CD4-positive, alpha-beta T cell treated with Interleukin-1 beta for 1 hour (primary cell): ENCODE results near the gene TCIRG1.

ENCODE experiments used
- DNase-seq, 2 donors: peaks; one replicate each; pipeline ENCODE4 v3.0.0-alpha.2; 2020 to 2022

Gene TCIRG1

DNA sequence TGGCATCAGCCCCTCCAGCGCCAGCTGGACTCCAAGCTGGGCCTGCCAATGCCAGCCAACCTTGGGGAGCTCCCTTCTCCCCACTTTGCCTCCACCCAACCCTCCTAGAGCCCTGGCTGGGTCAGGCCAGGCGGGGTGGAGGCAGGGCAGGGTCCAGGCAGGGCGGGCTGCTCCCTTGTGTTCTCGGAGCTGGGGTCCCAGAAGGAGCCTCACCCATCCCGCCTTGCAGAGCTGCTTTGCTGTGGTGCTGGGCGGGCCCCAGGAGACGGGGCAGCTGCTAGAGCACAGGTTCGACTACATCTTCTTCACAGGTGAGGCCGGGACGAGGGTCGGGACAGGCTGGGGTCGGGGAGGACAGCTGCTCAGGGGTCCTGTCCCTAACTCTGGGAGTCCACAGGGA lies 19.3 kb upstream of the TCIRG1 start:
- DNase-seq, result no peak

DNA sequence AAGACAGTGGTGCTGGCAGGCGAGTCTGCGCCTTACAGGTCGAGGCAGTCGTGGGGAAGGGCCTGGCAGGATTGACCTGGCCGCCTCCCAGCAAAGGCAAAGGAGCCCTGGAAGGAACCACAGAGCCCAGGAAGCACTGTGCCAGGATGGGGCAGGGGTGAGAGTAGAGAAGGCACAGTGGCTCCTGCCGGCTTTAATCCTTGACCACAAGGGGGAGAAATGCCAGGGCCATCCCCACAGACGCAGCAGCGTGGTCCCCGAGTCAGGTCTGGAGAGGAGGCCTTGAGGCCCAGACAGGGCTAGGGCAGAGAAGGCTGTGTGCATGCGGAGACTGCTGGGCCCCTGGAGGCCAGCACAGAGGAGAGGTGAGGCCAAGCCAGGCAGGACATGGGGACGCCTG lies 18.2 kb upstream of the TCIRG1 start:
- no peak for DNase-seq

- no peak for DNase-seq
Measured at GRCh38 chr11:68021167-68021787, 17.5 kb upstream of the TCIRG1 start.

GRCh38 chr11:68022531-68022930 lies 16.3 kb upstream of the TCIRG1 start:
- no peak for DNase-seq

GRCh38 chr11:68024508-68024907 lies 14.3 kb upstream of the TCIRG1 start:
- DNase-seq, result no peak

DNA sequence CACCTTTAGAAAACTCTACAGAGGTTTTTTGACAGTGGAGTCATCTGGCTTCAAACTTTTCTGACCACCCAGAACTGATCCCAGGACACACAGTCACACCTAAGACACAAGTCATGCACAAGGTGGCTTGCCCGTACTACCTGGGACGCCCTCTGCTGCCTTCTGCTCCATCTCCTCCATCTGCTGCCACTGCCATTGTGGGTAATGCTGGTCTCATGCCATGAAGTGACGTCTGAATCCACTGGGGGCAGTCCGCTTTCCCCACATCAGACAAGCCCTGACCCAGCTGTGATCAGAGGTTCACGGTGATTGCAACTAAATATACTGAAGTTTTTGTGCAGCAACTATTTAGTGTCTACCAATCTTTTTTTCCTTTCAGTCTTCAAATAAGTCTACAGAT lies 13.8 kb upstream of the TCIRG1 start:
- no peak for DNase-seq

- DNase-seq, result no peak
Measured at GRCh38 chr11:68026391-68027105, 12.3 kb upstream of the TCIRG1 start.

- DNase-seq, result no peak
Measured at GRCh38 chr11:68027667-68028066, 11.2 kb upstream of the TCIRG1 start.

- DNase-seq, result no peak
Measured at GRCh38 chr11:68028802-68029545, 9.9 kb upstream of the TCIRG1 start.

DNA sequence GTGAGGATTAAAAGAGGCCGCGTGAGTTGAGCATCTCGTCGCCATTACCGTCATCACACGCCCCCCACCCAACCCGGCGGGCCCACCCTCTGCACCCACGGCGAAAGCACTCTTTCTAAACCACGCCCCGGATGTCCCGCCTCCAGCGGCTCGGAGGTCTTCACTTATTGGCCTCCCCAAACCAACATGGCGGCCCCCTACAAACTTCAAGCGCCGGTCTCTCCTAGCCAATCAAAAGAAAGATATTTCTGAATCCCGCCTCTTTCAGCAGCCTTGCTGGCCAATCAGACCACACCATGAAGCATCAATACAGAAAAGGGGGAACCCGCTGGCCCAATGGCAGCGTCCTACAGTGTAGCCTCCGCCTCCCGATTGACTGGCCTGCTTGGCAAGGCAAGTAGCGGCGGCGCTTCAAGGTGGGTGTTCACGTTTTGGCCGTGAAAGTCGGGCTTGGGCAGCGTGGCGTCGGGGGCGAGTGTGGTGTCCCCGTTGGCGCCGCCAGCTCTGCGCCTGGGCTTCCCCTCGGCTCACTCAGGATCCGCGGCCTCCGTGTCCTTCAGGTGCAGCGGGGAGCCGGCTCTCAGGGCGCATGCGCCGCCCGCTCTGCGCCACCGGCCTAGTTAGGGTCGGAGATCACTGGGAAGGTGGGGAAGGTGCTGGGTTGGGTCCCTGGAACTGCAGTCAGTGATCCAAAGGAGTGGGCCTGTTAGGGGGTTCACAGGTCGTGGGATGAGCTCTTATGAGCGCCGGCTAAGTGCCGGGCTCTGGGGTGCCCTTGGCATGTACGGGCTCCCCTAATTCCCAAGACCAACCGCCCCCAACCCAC lies 8.3 kb upstream of the TCIRG1 start, which contains the start of gene NDUFS8:
Gene NDUFS8 (plus strand): TSS at position 364 of the 826 bp plus-strand sequence. CDS start 1,471 bp downstream, outside the sequence.
- peak; percentile 98 to 99 for DNase-seq

- no peak for DNase-seq
Measured at GRCh38 chr11:68031144-68031464, 7.7 kb upstream of the TCIRG1 start.

DNA sequence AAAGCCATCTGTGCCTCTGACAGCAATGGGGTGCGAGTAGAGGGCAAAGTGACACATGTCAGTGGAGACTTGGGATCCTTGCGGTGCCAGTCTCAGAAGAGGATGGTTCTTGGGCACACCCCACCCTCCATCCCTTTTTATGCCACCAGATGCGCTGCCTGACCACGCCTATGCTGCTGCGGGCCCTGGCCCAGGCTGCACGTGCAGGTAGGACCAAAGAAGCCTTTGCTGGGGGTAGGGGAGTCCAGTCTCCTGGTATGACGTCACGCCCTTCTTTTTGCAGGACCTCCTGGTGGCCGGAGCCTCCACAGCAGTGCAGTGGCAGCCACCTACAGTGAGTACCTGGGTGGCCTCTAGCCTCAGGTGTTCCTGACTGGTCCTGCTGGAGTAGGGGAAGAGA lies 6.8 kb upstream of the TCIRG1 start:
- DNase-seq, result no peak

- DNase-seq, result no peak
Measured at GRCh38 chr11:68032997-68033707, 5.7 kb upstream of the TCIRG1 start.

- no peak for DNase-seq
Measured at GRCh38 chr11:68033708-68034045, 5.1 kb upstream of the TCIRG1 start.

DNA sequence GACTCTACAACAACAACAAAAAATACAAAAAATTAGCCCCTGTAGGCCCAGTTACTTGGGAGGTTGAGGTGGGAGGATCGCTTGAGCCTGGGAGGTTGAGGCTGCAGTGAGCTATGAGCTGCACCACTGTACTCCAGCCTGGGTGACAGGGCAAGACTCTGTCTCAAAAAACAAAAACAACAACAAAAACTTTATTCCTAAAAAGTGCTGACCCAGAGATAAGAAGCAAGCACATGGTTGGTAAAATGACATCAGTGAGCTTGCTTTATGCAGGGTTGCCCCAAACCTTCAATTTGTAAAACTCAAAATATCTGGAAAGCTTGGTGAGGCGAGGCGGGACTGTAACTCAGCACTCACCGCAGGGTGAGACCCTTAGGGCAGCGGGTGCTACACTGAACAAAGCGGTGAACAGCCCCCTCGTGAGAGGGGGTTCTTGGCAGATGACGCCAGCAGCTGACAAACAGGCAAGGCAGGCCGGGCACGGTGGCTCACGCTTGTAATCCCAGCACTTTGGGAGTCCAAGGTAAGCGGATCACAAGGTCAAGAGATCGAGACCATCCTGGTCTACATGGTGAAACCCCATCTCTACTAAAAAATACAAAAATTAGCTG lies 3.5 kb upstream of the TCIRG1 start:
- no peak for DNase-seq

DNA sequence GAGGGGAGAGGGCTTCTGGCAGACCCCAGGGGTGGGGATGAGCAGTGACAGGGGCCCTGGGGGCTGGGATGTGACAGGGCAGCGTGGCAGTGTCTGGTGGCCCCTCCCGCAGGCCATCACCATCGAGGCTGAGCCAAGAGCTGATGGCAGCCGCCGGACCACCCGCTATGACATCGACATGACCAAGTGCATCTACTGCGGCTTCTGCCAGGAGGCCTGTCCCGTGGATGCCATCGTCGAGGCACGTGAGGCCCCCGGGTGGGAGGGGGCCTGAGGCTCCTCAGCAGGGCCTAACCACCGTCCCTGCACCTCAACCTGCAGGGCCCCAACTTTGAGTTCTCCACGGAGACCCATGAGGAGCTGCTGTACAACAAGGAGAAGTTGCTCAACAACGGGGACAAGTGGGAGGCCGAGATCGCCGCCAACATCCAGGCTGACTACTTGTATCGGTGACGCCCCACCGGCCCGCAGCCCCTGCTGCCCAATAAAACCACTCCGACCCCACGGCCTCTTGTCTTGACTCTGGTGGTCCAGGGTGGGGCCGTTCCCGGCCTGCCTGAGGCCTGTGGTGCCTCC lies 2.6 kb upstream of the TCIRG1 start:
- DNase-seq, result peak in 1 of 2 donors; percentile 44

DNA sequence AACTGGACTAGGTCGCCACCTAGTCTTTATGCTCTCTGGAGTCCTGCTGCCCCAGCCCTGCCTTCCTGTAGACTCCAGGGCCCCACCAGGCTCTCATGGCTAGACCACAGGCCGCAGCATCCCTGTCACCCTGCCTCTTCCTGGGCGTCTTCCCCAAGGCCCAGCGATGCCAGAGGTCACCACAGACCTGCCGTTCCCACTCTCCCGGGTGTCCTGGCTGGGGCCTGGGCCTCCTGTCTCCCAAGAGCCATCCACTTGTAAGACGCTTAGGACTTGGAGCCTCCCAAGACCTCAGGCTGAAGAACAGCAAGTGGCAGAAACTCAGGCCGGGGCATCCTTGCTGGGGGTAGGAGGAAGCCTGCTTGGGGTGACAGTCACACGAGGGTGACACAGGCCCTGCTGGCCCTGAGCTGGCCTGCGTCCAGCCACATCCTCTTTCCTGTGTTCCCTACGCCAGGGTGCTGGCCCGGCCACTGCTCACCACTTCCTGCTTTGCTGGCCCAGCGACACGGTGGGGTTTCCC lies 2.0 kb upstream of the TCIRG1 start:
- peak; percentile 34 to 80 for DNase-seq

GRCh38 chr11:68037411-68038225 lies 1.2 kb upstream of the TCIRG1 start:
- DNase-seq, result no peak

- DNase-seq, result no peak
Measured at GRCh38 chr11:68038226-68038717, 553 bp upstream of the TCIRG1 start.

GRCh38 chr11:68039526-68040086 lies 781 bp downstream of the TCIRG1 start:
- DNase-seq, result peak in 1 of 2 donors; percentile 4
